Measurements from ENCODE around the gene HTD2. TPM values are rescaled to one million over a fixed set of nuclear protein-coding genes. Genes with fewer than 3 reads are reported as not detected.

The HTD2 gene
- total and polyA plus RNA-seq, 3 experiments from 2014 or later, result 12.4 to 29.6 (median 14.6) TPM

DNA sequence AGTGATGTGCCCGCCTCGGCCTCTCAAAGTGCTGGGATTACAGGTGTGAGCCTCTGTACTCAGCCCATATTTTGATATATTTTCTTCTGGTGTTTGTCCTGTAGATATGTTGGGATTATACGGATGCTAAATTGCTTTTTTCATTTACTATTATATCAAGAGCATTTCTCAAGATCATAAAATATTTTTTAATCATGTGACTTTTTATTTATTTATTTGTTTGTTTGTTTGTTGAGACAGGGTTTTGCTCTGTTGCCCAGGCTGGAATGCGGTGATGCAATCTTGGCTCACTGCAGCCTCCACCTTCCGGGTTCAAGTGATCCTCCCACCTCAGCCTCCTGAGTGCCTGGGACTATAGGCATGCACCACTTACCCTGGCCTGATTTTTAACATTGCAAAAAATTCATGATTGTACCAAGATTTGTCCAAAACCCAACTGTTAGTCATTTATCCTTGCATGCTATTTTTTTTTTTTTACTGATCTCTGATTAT lies 23.6 kb downstream of the HTD2 start:
- peaks cover 21 to 28% (median 26%) of the 10 kb centered on the region in 3 donors for H3K4me1 Mint-ChIP-seq
- H3K27me3 Mint-ChIP-seq, result no peaks in the 10 kb centered on the region
- H3K27me3 ChIP-seq (ENCODE audit: insufficient read depth, low read length, poor library complexity, severe bottlenecking), result no peaks in the 10 kb centered on the region
- no peak overlapping the region for H3K4me3 ChIP-seq (ENCODE audit: low read length)
- ChIA-PET POLR2A (no interaction called here), CTCF (interaction anchor here (0.9 to 3.2 kb wide), 3 partner anchors 24 to 162 kb away, joined by 3 to 31 read pairs (median 14); partner anchors contain the start of genes HTD2, KCTD6 and RPP14)
- H3K9me3 Mint-ChIP-seq, result no peaks in the 10 kb centered on the region
- peaks cover 16% of the 10 kb centered on the region for H3K4me1 ChIP-seq (ENCODE audit: insufficient read depth, low read length)
- no peak for DNase-seq
- no peak overlapping the region for H3K27ac ChIP-seq (ENCODE audit: low read depth, low read length)
- no peaks in the 10 kb centered on the region for H3K9me3 ChIP-seq (ENCODE audit: low read length)
- peaks cover 0 to 3% (median 0%) of the 10 kb centered on the region in 3 donors for H3K36me3 Mint-ChIP-seq
- H3K4me3 Mint-ChIP-seq, result no peak overlapping the region
- H3K36me3 ChIP-seq (ENCODE audit: insufficient read depth, low read length), result no peaks in the 10 kb centered on the region
- H3K27ac Mint-ChIP-seq, result peak overlapping the region in 2 of 8 donors; percentile 42 to 46

GRCh38 chr3:58331593-58332152 lies 25.4 kb downstream of the HTD2 start:
- Mint-ChIP-seq H3K27ac (peak overlapping the region in 3 of 8 donors; percentile 29 to 57 (median 34)), H3K27me3 (no peaks in the 10 kb centered on the region)
- H3K27ac ChIP-seq (ENCODE audit: low read depth, low read length), result no peak overlapping the region

GRCh38 chr3:58332575-58333188 lies 26.4 kb downstream of the HTD2 start, which contains the start of gene PXK:
PXK (plus strand) TSS chr3:58332892; CDS start chr3:58332989, 97 bp downstream.
- Histone ChIP-seq H3K27me3 (ENCODE audit: insufficient read depth, low read length, poor library complexity, severe bottlenecking) (no peaks in the 10 kb centered on the region), H3K27ac (ENCODE audit: low read depth, low read length) (peak within 1 kb of the TSS; percentile 3), H3K4me3 (ENCODE audit: low read length) (peak within 1 kb of the TSS; percentile 77), H3K4me1 (ENCODE audit: insufficient read depth, low read length) (peaks cover 16% of the 10 kb centered on the region), H3K36me3 (ENCODE audit: insufficient read depth, low read length) (no peaks in the 10 kb centered on the region), H3K9me3 (ENCODE audit: low read length) (no peaks in the 10 kb centered on the region)
- H3K4me1 Mint-ChIP-seq, result peaks cover 34 to 50% (median 45%) of the 10 kb centered on the region in 3 donors
- no peaks in the 10 kb centered on the region for H3K27me3 Mint-ChIP-seq
- DNase-seq, result peak; percentile 68 to 82 (median 80)
- ChIA-PET CTCF (interaction anchor here (0.9 to 3.2 kb wide), 12 partner anchors 18 to 194 kb away, joined by 3 to 31 read pairs (median 4); partner anchors contain the start of genes HTD2, KCTD6, PDHB and RPP14), POLR2A (interaction anchor here (0.6 to 2.3 kb wide), 4 partner anchors 26 to 1777 kb away, joined by 3 to 9 read pairs (median 3); partner anchors contain the start of genes HTD2 and KCTD6)
- H3K4me3 Mint-ChIP-seq, result peak within 1 kb of the TSS; percentile 95 to 100 (median 100)
- peaks cover 0 to 5% (median 0%) of the 10 kb centered on the region in 3 donors for H3K36me3 Mint-ChIP-seq
- peak within 1 kb of the TSS; percentile 55 to 97 (median 95) for H3K27ac Mint-ChIP-seq
- H3K9me3 Mint-ChIP-seq, result no peaks in the 10 kb centered on the region

More at GRCh38 chr3:58331593-58332152, 25.4 kb downstream of the HTD2 start:
- no peaks in the 10 kb centered on the region for H3K27me3 ChIP-seq (ENCODE audit: insufficient read depth, low read length, poor library complexity, severe bottlenecking)
- DNase-seq, result no peak
- no peaks in the 10 kb centered on the region for H3K36me3 ChIP-seq (ENCODE audit: insufficient read depth, low read length)
- ChIA-PET CTCF (interaction anchor here (0.9 to 3.2 kb wide), 7 partner anchors 25 to 195 kb away, joined by 3 to 31 read pairs (median 3); partner anchors contain the start of genes HTD2, KCTD6 and RPP14), POLR2A (interaction anchor here (2.3 kb wide), 1 partner anchor 160 kb away, joined by 9 read pairs; the partner anchor contains the start of gene KCTD6)
- H3K4me1 ChIP-seq (ENCODE audit: insufficient read depth, low read length), result peaks cover 16% of the 10 kb centered on the region
- Mint-ChIP-seq H3K36me3 (peaks cover 0 to 3% (median 0%) of the 10 kb centered on the region in 3 donors), H3K9me3 (no peaks in the 10 kb centered on the region), H3K4me1 (peaks cover 34 to 43% (median 39%) of the 10 kb centered on the region in 3 donors), H3K4me3 (peak overlapping the region; percentile 50 to 90 (median 75))
- no peak overlapping the region for H3K4me3 ChIP-seq (ENCODE audit: low read length)
- H3K9me3 ChIP-seq (ENCODE audit: low read length), result no peaks in the 10 kb centered on the region

DNA sequence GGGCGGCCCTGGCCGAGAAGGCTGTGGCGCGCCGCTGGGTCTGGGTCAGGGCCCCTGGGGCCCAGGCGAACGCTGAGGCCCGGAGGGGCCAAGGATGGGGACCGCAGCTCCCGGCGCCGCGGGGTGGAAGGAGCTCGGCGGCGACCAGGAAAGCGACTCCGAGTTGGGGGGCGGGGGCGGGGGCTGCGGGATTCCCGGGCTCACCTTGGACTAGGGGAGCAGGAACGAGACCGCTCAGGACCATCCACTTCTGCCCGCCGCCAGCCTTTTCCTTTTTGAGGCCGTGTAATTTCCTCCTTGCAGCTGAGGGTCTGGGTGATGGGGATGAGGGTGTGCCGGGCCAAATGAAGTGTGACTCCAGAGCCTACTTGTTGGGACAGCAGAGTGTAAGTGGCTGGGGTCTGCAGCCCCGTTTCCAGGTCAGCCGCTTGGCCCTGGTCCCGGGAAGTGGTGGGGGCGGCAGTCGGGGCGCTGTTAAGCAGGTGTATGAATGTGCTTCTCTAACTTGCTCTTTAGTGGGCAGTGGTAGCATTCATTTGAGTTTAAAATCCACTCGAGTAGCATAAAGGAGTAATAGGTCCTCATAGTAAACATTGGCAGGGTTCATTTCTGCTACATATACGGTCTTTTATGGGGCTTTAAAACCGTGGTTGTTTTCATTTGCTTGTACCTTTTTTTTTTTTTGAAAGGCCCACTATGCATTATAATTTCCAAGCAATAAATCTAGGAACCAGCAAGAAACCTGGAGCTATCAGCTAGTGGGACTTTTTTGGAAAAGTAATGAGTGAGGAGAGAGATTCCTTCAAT lies 27.1 kb downstream of the HTD2 start:
- H3K27me3 Mint-ChIP-seq, result no peaks in the 10 kb centered on the region
- peaks cover 34 to 50% (median 45%) of the 10 kb centered on the region in 3 donors for H3K4me1 Mint-ChIP-seq
- CTCF ChIA-PET, result interaction anchor here (0.7 to 2.1 kb wide), 6 partner anchors 12 to 159 kb away, joined by 3 to 17 read pairs (median 4); partner anchors contain the start of genes HTD2, KCTD6, PDHB and RPP14
- H3K4me3 Mint-ChIP-seq, result peak overlapping the region; percentile 95 to 100 (median 100)
- no peaks in the 10 kb centered on the region for H3K9me3 ChIP-seq (ENCODE audit: low read length)
- no peaks in the 10 kb centered on the region for H3K36me3 ChIP-seq (ENCODE audit: insufficient read depth, low read length)
- H3K27ac Mint-ChIP-seq, result peak overlapping the region; percentile 55 to 97 (median 95)
- H3K27me3 ChIP-seq (ENCODE audit: insufficient read depth, low read length, poor library complexity, severe bottlenecking), result no peaks in the 10 kb centered on the region
- peaks cover 16% of the 10 kb centered on the region for H3K4me1 ChIP-seq (ENCODE audit: insufficient read depth, low read length)
- POLR2A ChIA-PET, result interaction anchor here (0.5 to 2.3 kb wide), 5 partner anchors 27 to 158 kb away, joined by 3 to 9 read pairs (median 3); partner anchors contain the start of genes HTD2 and KCTD6
- H3K4me3 ChIP-seq (ENCODE audit: low read length), result peak overlapping the region; percentile 76
- DNase-seq, result peak in 3 of 5 donors; percentile 1 to 23 (median 2)
- no peaks in the 10 kb centered on the region for H3K9me3 Mint-ChIP-seq
- H3K36me3 Mint-ChIP-seq, result peaks cover 0 to 5% (median 0%) of the 10 kb centered on the region in 3 donors
- peak overlapping the region; percentile 3 for H3K27ac ChIP-seq (ENCODE audit: low read depth, low read length)

DNA sequence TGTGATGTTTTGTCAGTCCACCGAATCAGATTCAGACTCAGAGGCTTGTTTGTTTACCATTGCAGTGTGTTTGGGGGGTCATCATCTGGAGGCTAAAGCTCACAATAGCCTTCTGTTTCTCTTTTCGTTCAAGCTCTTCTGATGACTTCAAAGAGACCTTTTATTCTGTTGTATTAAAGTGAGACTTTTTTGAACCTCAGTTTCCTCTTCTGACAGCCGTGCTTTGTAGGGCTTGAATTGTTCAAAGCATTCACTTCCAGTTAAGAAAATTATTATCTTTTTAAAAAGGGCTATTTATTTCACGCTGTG lies 27.6 kb downstream of the HTD2 start:
- H3K27ac ChIP-seq (ENCODE audit: low read depth, low read length), result peak overlapping the region; percentile 3
- Mint-ChIP-seq H3K4me1 (peaks cover 36 to 50% (median 47%) of the 10 kb centered on the region in 3 donors), H3K27ac (peak overlapping the region in 7 of 8 donors; percentile 55 to 97 (median 94)), H3K36me3 (peaks cover 0 to 7% (median 2%) of the 10 kb centered on the region in 3 donors), H3K4me3 (peak overlapping the region; percentile 95 to 100 (median 100)), H3K9me3 (no peaks in the 10 kb centered on the region), H3K27me3 (no peaks in the 10 kb centered on the region)
- no peak for DNase-seq
- H3K4me1 ChIP-seq (ENCODE audit: insufficient read depth, low read length), result peaks cover 16% of the 10 kb centered on the region
- CTCF ChIA-PET, result interaction anchor here (0.7 to 2.1 kb wide), 6 partner anchors 12 to 158 kb away, joined by 3 to 17 read pairs (median 4); partner anchors contain the start of genes HTD2, KCTD6, PDHB and RPP14
- POLR2A ChIA-PET, result no interaction called here
- peak overlapping the region; percentile 76 for H3K4me3 ChIP-seq (ENCODE audit: low read length)
- H3K27me3 ChIP-seq (ENCODE audit: insufficient read depth, low read length, poor library complexity, severe bottlenecking), result no peaks in the 10 kb centered on the region
- no peaks in the 10 kb centered on the region for H3K36me3 ChIP-seq (ENCODE audit: insufficient read depth, low read length)
- H3K9me3 ChIP-seq (ENCODE audit: low read length), result no peaks in the 10 kb centered on the region

- DNase-seq, result no peak
- no peaks in the 10 kb centered on the region for H3K27me3 ChIP-seq (ENCODE audit: insufficient read depth, low read length, poor library complexity, severe bottlenecking)
- H3K9me3 ChIP-seq (ENCODE audit: low read length), result no peaks in the 10 kb centered on the region
- Mint-ChIP-seq H3K4me1 (peaks cover 37 to 50% (median 49%) of the 10 kb centered on the region in 3 donors), H3K9me3 (no peaks in the 10 kb centered on the region), H3K27ac (peak overlapping the region in 6 of 8 donors; percentile 9 to 94 (median 62)), H3K36me3 (peaks cover 0 to 10% (median 2%) of the 10 kb centered on the region in 3 donors), H3K27me3 (no peaks in the 10 kb centered on the region), H3K4me3 (peak overlapping the region; percentile 95 to 100 (median 100))
- no peaks in the 10 kb centered on the region for H3K36me3 ChIP-seq (ENCODE audit: insufficient read depth, low read length)
- H3K4me3 ChIP-seq (ENCODE audit: low read length), result no peak overlapping the region
- peaks cover 16% of the 10 kb centered on the region for H3K4me1 ChIP-seq (ENCODE audit: insufficient read depth, low read length)
- H3K27ac ChIP-seq (ENCODE audit: low read depth, low read length), result no peak overlapping the region
- ChIA-PET CTCF (interaction anchor here (0.7 to 2.1 kb wide), 5 partner anchors 15 to 158 kb away, joined by 3 to 17 read pairs (median 5); partner anchors contain the start of genes HTD2, KCTD6 and RPP14), POLR2A (no interaction called here)
These were observed 28.2 kb downstream of the HTD2 start for GRCh38 chr3:58334506-58334884.

GRCh38 chr3:58335652-58335947 lies 29.3 kb downstream of the HTD2 start:
- Mint-ChIP-seq H3K27ac (peak overlapping the region in 4 of 8 donors; percentile 1 to 66 (median 40)), H3K36me3 (peaks cover 0 to 12% (median 2%) of the 10 kb centered on the region in 3 donors), H3K4me1 (peaks cover 37 to 50% (median 49%) of the 10 kb centered on the region in 3 donors), H3K9me3 (no peaks in the 10 kb centered on the region), H3K4me3 (peak overlapping the region in 3 of 7 donors; percentile 9 to 100 (median 49)), H3K27me3 (no peaks in the 10 kb centered on the region)
- Histone ChIP-seq H3K4me3 (ENCODE audit: low read length) (no peak overlapping the region), H3K27ac (ENCODE audit: low read depth, low read length) (no peak overlapping the region), H3K36me3 (ENCODE audit: insufficient read depth, low read length) (no peaks in the 10 kb centered on the region), H3K4me1 (ENCODE audit: insufficient read depth, low read length) (peaks cover 16% of the 10 kb centered on the region), H3K27me3 (ENCODE audit: insufficient read depth, low read length, poor library complexity, severe bottlenecking) (no peaks in the 10 kb centered on the region), H3K9me3 (ENCODE audit: low read length) (no peaks in the 10 kb centered on the region)
- ChIA-PET POLR2A (no interaction called here), CTCF (interaction anchor here (1.3 to 1.7 kb wide), 3 partner anchors 28 to 156 kb away, joined by 3 to 5 read pairs (median 4); partner anchors contain the start of gene KCTD6)
- DNase-seq, result no peak
